ENCODE measurements around the gene CCDC144A. TPM values are rescaled to one million over a fixed set of nuclear protein-coding genes. Genes with fewer than 3 reads are reported as not detected.
"Not testable (repeated sequence)": the region's sequence is repeated elsewhere in the genome, so short reads cannot be mapped to it uniquely, and the experiment has no call there.

CCDC144A gene
- total RNA-seq, 1 donor from 2014 or later: 2.5 TPM

GRCh38 chr17:16817201-16817600, 127.2 kb downstream of the CCDC144A start:
- Histone ChIP-seq H3K36me3 (no peaks in the 10 kb centered on the region), H3K4me1 (no peaks in the 10 kb centered on the region), H3K27ac (no peak overlapping the region), H3K9me3 (no peaks in the 10 kb centered on the region), H3K4me3 (no peak overlapping the region), H3K27me3 (no peaks in the 10 kb centered on the region)
- no peak for TF ChIP-seq POLR2A (IDR thresholded peaks at IDR 0.05)
- TF ChIP-seq, protein P1, sequence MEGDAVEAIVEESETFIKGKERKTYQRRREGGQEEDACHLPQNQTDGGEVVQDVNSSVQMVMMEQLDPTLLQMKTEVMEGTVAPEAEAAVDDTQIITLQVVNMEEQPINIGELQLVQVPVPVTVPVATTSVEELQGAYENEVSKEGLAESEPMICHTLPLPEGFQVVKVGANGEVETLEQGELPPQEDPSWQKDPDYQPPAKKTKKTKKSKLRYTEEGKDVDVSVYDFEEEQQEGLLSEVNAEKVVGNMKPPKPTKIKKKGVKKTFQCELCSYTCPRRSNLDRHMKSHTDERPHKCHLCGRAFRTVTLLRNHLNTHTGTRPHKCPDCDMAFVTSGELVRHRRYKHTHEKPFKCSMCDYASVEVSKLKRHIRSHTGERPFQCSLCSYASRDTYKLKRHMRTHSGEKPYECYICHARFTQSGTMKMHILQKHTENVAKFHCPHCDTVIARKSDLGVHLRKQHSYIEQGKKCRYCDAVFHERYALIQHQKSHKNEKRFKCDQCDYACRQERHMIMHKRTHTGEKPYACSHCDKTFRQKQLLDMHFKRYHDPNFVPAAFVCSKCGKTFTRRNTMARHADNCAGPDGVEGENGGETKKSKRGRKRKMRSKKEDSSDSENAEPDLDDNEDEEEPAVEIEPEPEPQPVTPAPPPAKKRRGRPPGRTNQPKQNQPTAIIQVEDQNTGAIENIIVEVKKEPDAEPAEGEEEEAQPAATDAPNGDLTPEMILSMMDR (IDR thresholded peaks at IDR 0.05): no peak
- no peak for TF ChIP-seq POLR2AphosphoS5 (IDR thresholded peaks at IDR 0.05; ENCODE audit: insufficient read depth in 1 of 2, low read depth in 1 of 2)
- intact Hi-C loops (cut with DNase I): no loop called here
- no peak for DNase-seq (ENCODE audit: extremely low spot score in 2 of 2)

- H3K4me3 ChIP-seq; H3K36me3 ChIP-seq; H3K9me3 ChIP-seq; DNase-seq (ENCODE audit: extremely low spot score in 2 of 2); H3K27ac ChIP-seq; intact Hi-C loops (cut with DNase I); H3K4me1 ChIP-seq; H3K27me3 ChIP-seq: not testable (repeated sequence)
These were observed 127.9 kb downstream of the CCDC144A start for GRCh38 chr17:16817940-16818339.

DNA sequence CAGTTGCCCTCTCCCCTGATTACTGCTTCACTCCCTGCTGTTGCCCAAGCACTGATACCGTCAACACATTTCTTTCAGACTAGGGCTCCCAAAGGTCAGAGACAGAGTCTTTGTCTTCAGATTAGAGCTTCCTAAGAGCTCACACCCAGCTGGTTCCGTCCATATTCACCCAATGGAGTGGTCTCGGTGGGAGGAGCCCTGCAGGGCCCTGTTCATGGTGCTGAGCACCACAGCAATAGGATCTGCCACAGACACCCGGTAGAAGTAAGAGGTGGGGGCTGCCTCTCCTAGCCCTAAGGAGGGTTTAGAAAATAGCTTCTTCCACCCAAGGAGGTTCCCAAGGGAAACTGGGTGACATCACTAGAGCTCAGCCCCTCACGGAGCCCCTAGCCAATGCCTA, 128.3 kb downstream of the CCDC144A start:
- H3K4me3 ChIP-seq: no peak overlapping the region
- H3K27ac ChIP-seq: no peak overlapping the region
- no peak for DNase-seq (ENCODE audit: extremely low spot score in 2 of 2)
- intact Hi-C loops (cut with DNase I): no loop called here
- no peaks in the 10 kb centered on the region for H3K9me3 ChIP-seq
- H3K36me3 ChIP-seq: no peaks in the 10 kb centered on the region
- TF ChIP-seq, protein P1 (IDR thresholded peaks at IDR 0.05): no peak
- TF ChIP-seq POLR2A (IDR thresholded peaks at IDR 0.05): no peak
- TF ChIP-seq POLR2AphosphoS5 (IDR thresholded peaks at IDR 0.05; ENCODE audit: insufficient read depth in 1 of 2, low read depth in 1 of 2): no peak
- no peaks in the 10 kb centered on the region for H3K27me3 ChIP-seq
- no peaks in the 10 kb centered on the region for H3K4me1 ChIP-seq

DNA sequence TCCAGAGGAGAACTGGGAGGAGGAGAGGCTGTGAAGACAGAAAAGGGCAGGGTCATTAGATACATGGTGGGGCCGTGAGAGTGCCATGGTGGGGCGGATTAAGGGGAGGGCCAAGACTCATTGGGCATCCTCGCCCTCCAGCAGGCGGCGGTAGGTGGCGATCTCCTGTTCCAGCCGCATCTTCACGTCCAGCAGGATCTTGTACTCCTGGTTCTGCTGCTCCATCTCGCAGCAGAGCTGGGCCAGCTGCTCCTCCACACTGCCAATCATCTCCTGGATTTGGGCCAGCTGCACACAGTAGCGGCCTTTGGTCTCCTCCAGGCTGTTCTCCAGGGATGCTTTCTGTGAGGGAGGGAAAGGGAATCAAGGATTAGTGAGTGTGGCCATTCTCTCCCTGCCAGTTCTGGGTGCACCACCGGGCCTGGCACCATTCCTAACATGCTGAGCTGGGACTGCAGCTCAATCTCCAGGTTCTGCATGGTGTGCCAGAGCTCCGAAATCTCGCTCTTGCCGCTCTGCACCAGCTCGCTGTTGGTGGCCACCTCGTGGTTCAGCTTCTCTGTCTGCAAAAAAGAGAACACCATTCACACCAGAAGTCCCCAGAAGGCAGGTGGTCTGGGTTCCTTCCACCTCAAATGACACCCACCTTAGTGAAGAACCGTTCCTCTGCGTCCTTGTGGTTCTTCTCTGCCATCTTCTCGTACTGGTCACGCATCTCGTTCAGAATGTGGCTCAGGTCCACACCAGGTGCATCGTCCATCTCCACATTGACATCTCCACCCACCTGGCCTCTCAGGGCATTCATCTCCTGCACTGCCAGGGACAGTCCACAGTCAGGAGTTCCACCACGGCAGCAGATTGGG, 129.0 kb downstream of the CCDC144A start:
- no peak for DNase-seq (ENCODE audit: extremely low spot score in 2 of 2)
- intact Hi-C loops (cut with DNase I): no loop called here
- TF ChIP-seq POLR2A (IDR thresholded peaks at IDR 0.05) (no peak), POLR2AphosphoS5 (IDR thresholded peaks at IDR 0.05; ENCODE audit: insufficient read depth in 1 of 2, low read depth in 1 of 2) (no peak)
- TF ChIP-seq, protein P1 (IDR thresholded peaks at IDR 0.05): no peak

GRCh38 chr17:16820161-16820877, 130.3 kb downstream of the CCDC144A start:
- Histone ChIP-seq H3K27ac (no peak overlapping the region), H3K4me1 (no peaks in the 10 kb centered on the region), H3K36me3 (no peaks in the 10 kb centered on the region), H3K4me3 (no peak overlapping the region), H3K9me3 (no peaks in the 10 kb centered on the region), H3K27me3 (no peaks in the 10 kb centered on the region)
- TF ChIP-seq POLR2A (IDR thresholded peaks at IDR 0.05): no peak
- no peak for TF ChIP-seq POLR2AphosphoS5 (IDR thresholded peaks at IDR 0.05; ENCODE audit: insufficient read depth in 1 of 2, low read depth in 1 of 2)
- TF ChIP-seq, protein P1 (IDR thresholded peaks at IDR 0.05): no peak
- intact Hi-C loops (cut with DNase I): no loop called here
- no peak for DNase-seq (ENCODE audit: extremely low spot score in 2 of 2)

More for the DNA sequence above, 129.0 kb downstream of the CCDC144A start:
- Histone ChIP-seq H3K36me3 (no peaks in the 10 kb centered on the region), H3K4me1 (no peaks in the 10 kb centered on the region), H3K27me3 (no peaks in the 10 kb centered on the region), H3K4me3 (no peak overlapping the region), H3K9me3 (no peaks in the 10 kb centered on the region), H3K27ac (no peak overlapping the region)
